Upper lobe of right lung (tissue), 1 donor: ENCODE data around the gene KPNA1. TPM values are rescaled to one million over a fixed set of nuclear protein-coding genes. Genes with fewer than 3 reads are reported as not detected.

Experiments used
- ATAC-seq: fragments of 200-7000 bp; cut with Tn5 transposase; one replicate; pipeline ENCODE4 v1.9.1; 2020; ENCODE audit warnings: mild to moderate bottlenecking, moderate library complexity
- DNase-seq: peaks from one replicate; pipeline ENCODE4 v3.0.0-alpha.2; 2020
- H3K27ac ChIP-seq: fragments of 200-600 bp; one replicate; pipeline ENCODE4 v1.8.0; 2022
- H3K27me3 ChIP-seq: fragments of 200-600 bp; one replicate; pipeline ENCODE4 v1.8.0; 2022; ENCODE audit warnings: mild to moderate bottlenecking
- H3K36me3 ChIP-seq: fragments of 200-600 bp; one replicate; pipeline ENCODE4 v1.8.0; 2022
- H3K4me1 ChIP-seq: fragments of 200-600 bp; one replicate; pipeline ENCODE4 v1.8.0; 2022
- H3K4me3 ChIP-seq: fragments of 200-600 bp; one replicate; pipeline ENCODE4 v1.8.0; 2022; ENCODE audit warnings: mild to moderate bottlenecking
- H3K9me3 ChIP-seq: fragments of 200-600 bp; one replicate; pipeline ENCODE4 v1.8.0; 2022
- intact Hi-C: fragments of 100-400 bp; cut with DNase I; formaldehyde crosslinking; loops from one replicate; pipeline ENCODE4 v1.11.0; 2022
- total RNA-seq: library from RNA; stranded (reverse); fragmentation: NEBNext Ultra II Directional; extraction: Animal tissue kit (Norgen Biotek cat#: 25700); gene quantifications from one replicate; pipeline ENCODE4 v1.2.1, GENCODE V29; 2021
- TF ChIP-seq, protein P1 (sequence below): fragments of 200-600 bp; IDR thresholded peaks from one replicate; pipeline ENCODE4 v1.8.0; 2022; ENCODE audit warnings: antibody characterized with exemption
- donor health status: DM: no; HTN: yes; CAD: no; lungs with severe emphysema.

KPNA1 gene
- total RNA-seq, 1 donor from 2014 or later = 60.4 TPM

- H3K9me3 ChIP-seq = no peaks in the 10 kb centered on the region
These were observed 45.1 kb downstream of the KPNA1 start for GRCh38 chr3:122469659-122470058.

GRCh38 chr3:122468896-122469533 lies 45.7 kb downstream of the KPNA1 start:
- ATAC-seq (no peak), DNase-seq (no peak)
- peaks cover 16% of the 10 kb centered on the region for H3K36me3 ChIP-seq
- peaks cover 11% of the 10 kb centered on the region for H3K4me1 ChIP-seq
- H3K27me3 ChIP-seq = no peaks in the 10 kb centered on the region
- H3K4me3 ChIP-seq = no peak overlapping the region
- intact Hi-C loops = no loop called here
- H3K9me3 ChIP-seq = no peaks in the 10 kb centered on the region
- TF ChIP-seq, protein P1, sequence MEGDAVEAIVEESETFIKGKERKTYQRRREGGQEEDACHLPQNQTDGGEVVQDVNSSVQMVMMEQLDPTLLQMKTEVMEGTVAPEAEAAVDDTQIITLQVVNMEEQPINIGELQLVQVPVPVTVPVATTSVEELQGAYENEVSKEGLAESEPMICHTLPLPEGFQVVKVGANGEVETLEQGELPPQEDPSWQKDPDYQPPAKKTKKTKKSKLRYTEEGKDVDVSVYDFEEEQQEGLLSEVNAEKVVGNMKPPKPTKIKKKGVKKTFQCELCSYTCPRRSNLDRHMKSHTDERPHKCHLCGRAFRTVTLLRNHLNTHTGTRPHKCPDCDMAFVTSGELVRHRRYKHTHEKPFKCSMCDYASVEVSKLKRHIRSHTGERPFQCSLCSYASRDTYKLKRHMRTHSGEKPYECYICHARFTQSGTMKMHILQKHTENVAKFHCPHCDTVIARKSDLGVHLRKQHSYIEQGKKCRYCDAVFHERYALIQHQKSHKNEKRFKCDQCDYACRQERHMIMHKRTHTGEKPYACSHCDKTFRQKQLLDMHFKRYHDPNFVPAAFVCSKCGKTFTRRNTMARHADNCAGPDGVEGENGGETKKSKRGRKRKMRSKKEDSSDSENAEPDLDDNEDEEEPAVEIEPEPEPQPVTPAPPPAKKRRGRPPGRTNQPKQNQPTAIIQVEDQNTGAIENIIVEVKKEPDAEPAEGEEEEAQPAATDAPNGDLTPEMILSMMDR = no peak
- no peak overlapping the region for H3K27ac ChIP-seq

More at GRCh38 chr3:122469659-122470058, 45.1 kb downstream of the KPNA1 start:
- intact Hi-C loops = no loop called here
- Histone ChIP-seq H3K27ac (no peak overlapping the region), H3K4me1 (peaks cover 11% of the 10 kb centered on the region), H3K4me3 (no peak overlapping the region), H3K27me3 (no peaks in the 10 kb centered on the region), H3K36me3 (peaks cover 12% of the 10 kb centered on the region)
- DNase-seq (no peak), ATAC-seq (no peak)
- TF ChIP-seq, protein P1 = no peak

- Histone ChIP-seq H3K4me3 (no peak overlapping the region), H3K36me3 (peaks cover 38% of the 10 kb centered on the region), H3K9me3 (no peaks in the 10 kb centered on the region), H3K27ac (no peak overlapping the region), H3K4me1 (peaks cover 4% of the 10 kb centered on the region), H3K27me3 (no peaks in the 10 kb centered on the region)
- ATAC-seq = no peak
- TF ChIP-seq, protein P1 = no peak
- intact Hi-C loops = no loop called here
- no peak for DNase-seq
These were observed 48.0 kb downstream of the KPNA1 start for GRCh38 chr3:122466701-122467240.

DNA sequence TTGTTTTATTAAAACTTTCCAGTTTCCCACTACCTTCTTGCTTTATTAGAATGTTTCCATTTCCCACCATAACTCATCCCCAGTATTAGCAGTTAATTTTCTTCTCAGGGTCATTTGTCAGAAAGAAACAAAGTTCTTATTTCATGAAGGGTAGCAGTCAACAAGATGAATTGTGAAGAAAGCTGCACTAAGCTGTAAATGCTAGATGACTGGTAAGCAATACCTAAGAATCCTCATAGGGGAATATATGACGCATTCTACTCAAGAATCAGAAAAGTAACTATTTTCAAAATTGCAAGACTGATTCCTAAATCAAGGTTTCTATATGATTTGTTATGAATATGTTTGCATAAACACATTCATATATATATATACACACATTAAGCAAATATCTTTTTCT lies 50.1 kb downstream of the KPNA1 start:
- Histone ChIP-seq H3K36me3 (peaks cover 58% of the 10 kb centered on the region), H3K4me1 (peaks cover 4% of the 10 kb centered on the region), H3K4me3 (no peak overlapping the region), H3K9me3 (no peaks in the 10 kb centered on the region), H3K27ac (no peak overlapping the region), H3K27me3 (no peaks in the 10 kb centered on the region)
- TF ChIP-seq, protein P1 = no peak
- intact Hi-C loops = no loop called here
- DNase-seq (no peak), ATAC-seq (no peak)

- no peak overlapping the region for H3K27ac ChIP-seq
- H3K4me1 ChIP-seq = no peaks in the 10 kb centered on the region
- TF ChIP-seq, protein P1 = no peak
- H3K27me3 ChIP-seq = no peaks in the 10 kb centered on the region
- H3K4me3 ChIP-seq = no peak overlapping the region
- H3K36me3 ChIP-seq = peaks cover 81% of the 10 kb centered on the region
- intact Hi-C loops = no loop called here
- no peaks in the 10 kb centered on the region for H3K9me3 ChIP-seq
- ATAC-seq (no peak), DNase-seq (no peak)
These were observed 52.3 kb downstream of the KPNA1 start for GRCh38 chr3:122462406-122462805.
